Natural killer cell (primary cell): ENCODE results near the gene CGN. TPM values are rescaled to one million over a fixed set of nuclear protein-coding genes. Genes with fewer than 3 reads are reported as not detected.

Experiments used
- ATAC-seq, 3 donors: fragments of 150-1000 bp in 2 of 3; fragments of 200-7000 bp in 1 of 3; cut with Tn5 transposase; 1 replicate in 1 of 3; 2 replicates in 2 of 3; pipeline ENCODE4 v1.10.0; 2021; ENCODE audit warnings: mild to moderate bottlenecking in 2 of 3, moderate library complexity in 2 of 3
- DNase-seq, 2 donors: peaks; one replicate each; pipeline versions ENCODE4 v3.0.0 to v3.0.0-alpha.2; 2013 to 2021; ENCODE audit warnings: mixed read lengths in 1 of 2
- H3K27ac ChIP-seq: one replicate; pipeline ENCODE4 v1.5.1; 2013; ENCODE audit warnings: mild to moderate bottlenecking, low read length
- H3K27me3 ChIP-seq: one replicate; pipeline ENCODE4 v1.6.1; 2013; ENCODE audit warnings: low read length; ENCODE audit not compliant: control insufficient read depth, insufficient read depth
- H3K36me3 ChIP-seq: one replicate; pipeline ENCODE4 v1.6.1; 2013; ENCODE audit warnings: low read length; ENCODE audit not compliant: control insufficient read depth, insufficient read depth
- H3K4me1 ChIP-seq: one replicate; pipeline ENCODE4 v1.6.1; 2013; ENCODE audit warnings: low read length; ENCODE audit not compliant: control insufficient read depth, insufficient read depth
- H3K4me3 ChIP-seq: one replicate; pipeline ENCODE4 v1.5.1; 2013; ENCODE audit warnings: low read length
- H3K9me3 ChIP-seq: one replicate; pipeline ENCODE4 v1.6.1; 2013; ENCODE audit warnings: low read length; ENCODE audit not compliant: control insufficient read depth, insufficient read depth
- H3K27ac Mint-ChIP-seq, 2 donors: one replicate each; pipeline ENCODE4 v1.8.0; 2022; ENCODE audit warnings: mild to moderate bottlenecking in 2 of 2, mixed read lengths in 2 of 2, moderate library complexity in 1 of 2
- H3K27me3 Mint-ChIP-seq, 2 donors: one replicate each; pipeline ENCODE4 v1.8.0; 2022; ENCODE audit warnings: low read depth in 2 of 2, mixed read lengths in 2 of 2
- H3K36me3 Mint-ChIP-seq: one replicate; pipeline ENCODE4 v1.8.0; 2022; ENCODE audit warnings: mixed read lengths
- H3K4me1 Mint-ChIP-seq, 2 donors: one replicate each; pipeline ENCODE4 v1.8.0; 2022; ENCODE audit warnings: mixed read lengths in 2 of 2
- H3K4me3 Mint-ChIP-seq: one replicate; pipeline ENCODE4 v1.8.0; 2022; ENCODE audit warnings: mild to moderate bottlenecking, moderate library complexity, mixed read lengths
- H3K9me3 Mint-ChIP-seq, 2 donors: one replicate each; pipeline ENCODE4 v1.8.0; 2022; ENCODE audit warnings: mixed read lengths in 2 of 2
- WGBS: methylation state at CpG from one replicate; pipeline ENCODE4 v1.1.7; 2013; ENCODE audit warnings: missing lambda C conversion rate; ENCODE audit not compliant: insufficient coverage; 5-methylcytosine and 5-hydroxymethylcytosine counted together
- intact Hi-C: fragments of 100-400 bp; cut with micrococcal nuclease; formaldehyde crosslinking; loops from one replicate; pipeline ENCODE4 v1.14.2; 2022
- total RNA-seq, 4 donors: library from RNA; stranded (reverse); fragments of 120-200 nt in 1 of 4; gene quantifications; one replicate each; pipeline versions ENCODE4 v1.2.3 to v1.2.4, GENCODE V29; 2013 to 2022
- TF ChIP-seq, protein P1 (sequence below): fragments of 200-600 bp; IDR thresholded peaks from one replicate; pipeline ENCODE4 v1.8.0; 2022; ENCODE audit warnings: antibody characterized with exemption

CGN gene
- total RNA-seq, 3 donors from 2014 or later (not counting 1 experiment from before 2014, with no cell fraction given): 0.07 to 0.80 TPM; not detected in 1

DNA sequence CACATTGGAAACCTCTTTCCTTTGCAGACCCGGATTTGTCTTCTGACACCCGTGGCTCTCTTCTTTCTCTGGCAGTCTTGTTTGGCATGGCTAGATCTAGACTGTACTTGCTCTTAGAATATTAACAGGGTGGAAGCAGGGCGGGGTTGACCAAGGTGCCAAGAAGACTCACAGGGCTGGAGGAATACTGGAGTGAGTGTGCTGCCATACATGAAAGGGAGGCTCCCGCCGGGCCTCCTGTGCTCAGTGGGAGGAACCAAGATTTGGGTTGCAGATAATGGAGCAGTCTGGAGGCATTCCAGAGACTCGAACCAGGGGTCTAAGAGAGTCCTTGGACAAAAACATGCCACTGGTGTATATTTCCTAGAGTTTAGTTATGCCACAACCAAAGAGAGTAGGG, 73.1 kb downstream of the CGN start:
- no peak for DNase-seq
- Histone ChIP-seq H3K9me3 (no peaks in the 10 kb centered on the region), H3K27ac (no peak overlapping the region), H3K36me3 (no peaks in the 10 kb centered on the region), H3K4me1 (no peaks in the 10 kb centered on the region), H3K4me3 (no peak overlapping the region), H3K27me3 (no peaks in the 10 kb centered on the region)
- Mint-ChIP-seq H3K36me3 (no peaks in the 10 kb centered on the region), H3K27ac (no peak overlapping the region), H3K4me1 (no peaks in the 10 kb centered on the region), H3K9me3 (no peaks in the 10 kb centered on the region), H3K27me3 (no peaks in the 10 kb centered on the region), H3K4me3 (no peak overlapping the region)
- TF ChIP-seq, protein P1, sequence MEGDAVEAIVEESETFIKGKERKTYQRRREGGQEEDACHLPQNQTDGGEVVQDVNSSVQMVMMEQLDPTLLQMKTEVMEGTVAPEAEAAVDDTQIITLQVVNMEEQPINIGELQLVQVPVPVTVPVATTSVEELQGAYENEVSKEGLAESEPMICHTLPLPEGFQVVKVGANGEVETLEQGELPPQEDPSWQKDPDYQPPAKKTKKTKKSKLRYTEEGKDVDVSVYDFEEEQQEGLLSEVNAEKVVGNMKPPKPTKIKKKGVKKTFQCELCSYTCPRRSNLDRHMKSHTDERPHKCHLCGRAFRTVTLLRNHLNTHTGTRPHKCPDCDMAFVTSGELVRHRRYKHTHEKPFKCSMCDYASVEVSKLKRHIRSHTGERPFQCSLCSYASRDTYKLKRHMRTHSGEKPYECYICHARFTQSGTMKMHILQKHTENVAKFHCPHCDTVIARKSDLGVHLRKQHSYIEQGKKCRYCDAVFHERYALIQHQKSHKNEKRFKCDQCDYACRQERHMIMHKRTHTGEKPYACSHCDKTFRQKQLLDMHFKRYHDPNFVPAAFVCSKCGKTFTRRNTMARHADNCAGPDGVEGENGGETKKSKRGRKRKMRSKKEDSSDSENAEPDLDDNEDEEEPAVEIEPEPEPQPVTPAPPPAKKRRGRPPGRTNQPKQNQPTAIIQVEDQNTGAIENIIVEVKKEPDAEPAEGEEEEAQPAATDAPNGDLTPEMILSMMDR: no peak
- intact Hi-C loops: no loop called here
- 87% methylated on average over 6 of the region's 6 CpGs for WGBS
- no peak for ATAC-seq

DNA sequence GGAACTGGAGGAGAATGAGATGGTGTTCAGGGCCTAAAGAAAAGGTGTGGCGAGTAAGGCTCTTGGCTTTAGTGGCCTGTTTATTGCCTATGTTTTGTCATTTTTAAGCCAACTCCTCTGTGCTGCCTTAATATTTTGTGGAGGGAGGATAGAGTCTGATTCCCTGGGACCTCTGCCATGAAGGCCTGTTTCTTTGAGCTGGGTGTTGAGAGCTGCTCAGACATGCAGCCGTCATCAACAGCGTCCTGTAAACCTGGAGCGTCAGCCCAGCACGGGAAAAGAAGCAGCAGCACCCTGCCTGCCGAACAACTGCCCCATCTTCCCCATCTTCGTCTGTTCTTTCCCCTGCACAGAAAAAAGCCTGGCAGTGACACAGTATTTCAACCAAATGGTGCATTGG, 73.6 kb downstream of the CGN start:
- Mint-ChIP-seq H3K27ac (no peak overlapping the region), H3K4me1 (no peaks in the 10 kb centered on the region), H3K9me3 (no peaks in the 10 kb centered on the region), H3K4me3 (no peak overlapping the region), H3K27me3 (peaks cover 2 to 3% of the 10 kb centered on the region in 2 donors), H3K36me3 (no peaks in the 10 kb centered on the region)
- intact Hi-C loops: no loop called here
- Histone ChIP-seq H3K27ac (no peak overlapping the region), H3K4me1 (no peaks in the 10 kb centered on the region), H3K9me3 (no peaks in the 10 kb centered on the region), H3K27me3 (no peaks in the 10 kb centered on the region), H3K4me3 (no peak overlapping the region), H3K36me3 (no peaks in the 10 kb centered on the region)
- DNase-seq: no peak
- no peak for ATAC-seq
- WGBS: 93% methylated on average over 7 of the region's 7 CpGs
- TF ChIP-seq, protein P1: no peak

DNA sequence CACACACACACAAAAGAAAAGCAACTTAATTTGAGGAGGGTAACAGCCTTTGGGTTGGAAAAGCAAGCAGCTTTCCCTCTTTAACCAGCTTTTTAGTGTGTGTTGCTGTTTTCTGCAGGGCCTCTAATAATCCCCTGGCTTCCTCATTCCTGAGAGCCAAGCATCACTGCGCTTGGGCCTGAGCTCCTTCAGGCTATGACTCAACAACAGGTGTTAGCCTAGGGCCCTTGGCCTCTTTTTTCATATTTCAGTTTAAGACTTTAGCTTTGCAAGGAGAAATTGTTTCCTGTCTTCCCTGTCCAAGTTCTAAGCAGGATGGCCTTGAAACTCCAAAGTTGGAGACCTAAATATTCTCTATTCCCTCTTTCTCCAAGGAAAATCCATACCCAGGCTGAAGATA, 74.4 kb downstream of the CGN start:
- Mint-ChIP-seq H3K9me3 (no peaks in the 10 kb centered on the region), H3K4me3 (no peak overlapping the region), H3K27me3 (peaks cover 6 to 7% of the 10 kb centered on the region in 2 donors), H3K4me1 (no peaks in the 10 kb centered on the region), H3K36me3 (no peaks in the 10 kb centered on the region), H3K27ac (no peak overlapping the region)
- Histone ChIP-seq H3K4me3 (no peak overlapping the region), H3K4me1 (no peaks in the 10 kb centered on the region), H3K27ac (no peak overlapping the region), H3K36me3 (no peaks in the 10 kb centered on the region), H3K27me3 (no peaks in the 10 kb centered on the region), H3K9me3 (no peaks in the 10 kb centered on the region)
- intact Hi-C loops: no loop called here
- 63% methylated on average over 1 of the region's 1 CpG for WGBS
- DNase-seq: no peak
- ATAC-seq: no peak
- TF ChIP-seq, protein P1: no peak

Other genes with a start within 250 kb of the CGN start
- gene ZNF687, start 229.1 kb upstream of the CGN start, total RNA-seq: 10 to 100 TPM; 48.1 to 52.2 (median 48.6) TPM
- 10 to 100 TPM; 68.2 to 99.3 (median 95.0) TPM for gene PI4KB, start 184.0 kb upstream of the CGN start, total RNA-seq
- 100 to 1,000 TPM in 2 of 3 donors, 10 to 100 TPM in 1; 72.6 to 111 (median 110) TPM for gene RFX5, start 164.1 kb upstream of the CGN start, total RNA-seq
- gene SELENBP1, start 138.7 kb upstream of the CGN start, total RNA-seq: not detected
- gene PSMB4, start 111.8 kb upstream of the CGN start, total RNA-seq: 100 to 1,000 TPM; 291 to 313 (median 297) TPM
- 100 to 1,000 TPM; 106 to 129 (median 121) TPM for gene POGZ, start 51.9 kb upstream of the CGN start, total RNA-seq
- 1 to 10 TPM; 4.6 to 7.2 (median 5.0) TPM for gene TUFT1, start 28.9 kb downstream of the CGN start, total RNA-seq
- gene SNX27, start 100.7 kb downstream of the CGN start, total RNA-seq: 10 to 100 TPM; 17.8 to 25.0 (median 23.7) TPM
- not detected for gene CELF3, start 205.4 kb downstream of the CGN start, total RNA-seq
- gene RIIAD1, start 210.1 kb downstream of the CGN start, total RNA-seq: not detected